Muscle of arm (tissue), 12 donors: Measurements from ENCODE around the gene PDZD2. TPM values are rescaled to one million over a fixed set of nuclear protein-coding genes. Genes with fewer than 3 reads are reported as not detected.
"Not testable (repeated sequence)": the region's sequence is repeated elsewhere in the genome, so short reads cannot be mapped to it uniquely, and the experiment has no call there.

Experiments used
- DNase-seq: peaks from one replicate; pipeline ENCODE4 v3.0.0-alpha.2; 2013
- polyA plus RNA-seq, 12 donors: library from polyadenylated mRNA; unstranded; fragments of 120-200 nt; gene quantifications; one replicate each; pipeline ENCODE4 v1.2.1, GENCODE V29; 2013; ENCODE audit not compliant: insufficient read length in 12 of 12

The PDZD2 gene
- polyA plus RNA-seq, 12 donors: 5.0 to 28.2 (median 8.6) TPM; not detected in 1

- DNase-seq: not testable (repeated sequence)
Observed at GRCh38 chr5:32039133-32039532, 400.2 kb downstream of the PDZD2 start.

GRCh38 chr5:32039601-32040000 lies 400.7 kb downstream of the PDZD2 start:
- DNase-seq: not testable (repeated sequence)

GRCh38 chr5:32040181-32040695 lies 401.3 kb downstream of the PDZD2 start:
- not testable (repeated sequence) for DNase-seq

GRCh38 chr5:32042551-32042961 lies 403.6 kb downstream of the PDZD2 start:
- DNase-seq: no peak

DNA sequence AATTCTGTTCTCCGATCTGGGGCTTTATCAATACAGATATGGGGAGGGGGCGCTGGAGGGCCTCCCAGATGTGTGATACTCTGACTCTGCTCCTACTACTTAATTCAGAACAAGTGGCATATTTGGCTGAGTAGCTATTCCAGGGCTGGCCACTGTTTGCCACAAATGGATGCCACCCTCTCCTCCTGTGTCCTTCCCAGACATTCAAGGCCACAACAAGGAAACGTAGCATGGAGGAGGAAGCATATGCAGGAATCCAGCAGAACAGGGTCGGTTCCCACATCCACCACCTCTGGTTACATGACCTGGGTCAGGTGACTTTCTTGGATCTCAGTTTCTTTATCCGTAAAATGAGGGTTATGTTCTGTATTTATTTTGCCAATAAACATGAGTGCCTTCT lies 404.2 kb downstream of the PDZD2 start:
- no peak for DNase-seq

DNA sequence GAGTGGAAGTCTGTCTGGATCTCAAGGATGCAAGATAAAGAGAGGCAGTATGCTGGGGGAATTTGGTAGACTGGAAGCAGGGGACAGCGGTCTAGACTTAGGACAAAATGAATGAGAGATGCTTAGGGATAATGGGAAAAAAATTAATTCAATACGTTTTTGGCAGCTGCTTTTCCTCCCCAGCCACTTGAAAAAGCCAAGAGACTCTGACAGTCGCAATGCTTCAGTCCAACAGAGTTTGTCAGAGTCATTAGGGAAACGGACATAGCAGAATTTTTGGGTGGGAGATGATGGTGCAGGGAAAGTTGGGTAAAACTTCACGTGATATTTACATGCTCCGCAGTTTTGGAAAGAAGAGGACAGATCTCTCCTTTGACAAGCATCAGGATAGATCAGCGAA lies 405.5 kb downstream of the PDZD2 start:
- peak; percentile 46 for DNase-seq

DNA sequence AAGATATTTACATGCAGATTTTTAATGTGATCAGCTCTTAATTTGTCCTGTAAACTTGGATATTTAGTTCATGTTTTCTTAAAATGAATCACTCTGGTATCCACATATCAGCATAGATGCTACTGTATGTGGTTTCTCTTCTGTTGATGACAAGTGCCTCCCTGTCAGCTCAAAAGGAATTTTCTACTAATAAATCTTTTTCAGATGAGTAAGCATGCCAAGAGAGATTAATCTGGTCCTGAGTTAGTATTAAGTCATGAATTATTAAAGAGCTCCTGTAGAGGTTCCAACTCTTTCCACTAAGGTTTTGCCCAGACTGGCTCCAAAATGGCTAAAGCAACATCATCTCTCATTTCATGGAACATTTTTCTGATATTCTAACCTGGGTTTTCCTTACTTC lies 406.0 kb downstream of the PDZD2 start:
- peak; percentile 49 for DNase-seq

GRCh38 chr5:32047056-32047455 lies 408.1 kb downstream of the PDZD2 start:
- DNase-seq: no peak

DNA sequence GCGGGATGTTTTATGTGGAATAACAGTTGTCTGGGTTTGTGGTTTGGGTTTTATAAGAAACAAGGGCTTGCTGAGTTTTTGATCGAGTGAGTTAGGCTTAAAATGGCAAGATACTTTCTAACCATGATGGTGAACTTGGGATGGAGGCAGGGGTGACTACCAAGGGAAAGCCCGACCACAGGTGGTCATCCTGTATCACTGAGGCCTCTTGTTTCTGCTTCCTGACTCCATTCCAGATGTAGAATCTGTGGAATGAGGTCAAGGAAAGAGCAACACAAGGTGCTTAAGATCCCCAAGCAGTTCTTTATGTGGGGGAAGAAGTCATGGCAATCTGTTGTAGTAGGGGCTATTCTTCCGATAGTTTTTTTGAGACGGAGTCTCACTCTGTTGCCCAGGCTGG lies 412.9 kb downstream of the PDZD2 start:
- DNase-seq: no peak

DNA sequence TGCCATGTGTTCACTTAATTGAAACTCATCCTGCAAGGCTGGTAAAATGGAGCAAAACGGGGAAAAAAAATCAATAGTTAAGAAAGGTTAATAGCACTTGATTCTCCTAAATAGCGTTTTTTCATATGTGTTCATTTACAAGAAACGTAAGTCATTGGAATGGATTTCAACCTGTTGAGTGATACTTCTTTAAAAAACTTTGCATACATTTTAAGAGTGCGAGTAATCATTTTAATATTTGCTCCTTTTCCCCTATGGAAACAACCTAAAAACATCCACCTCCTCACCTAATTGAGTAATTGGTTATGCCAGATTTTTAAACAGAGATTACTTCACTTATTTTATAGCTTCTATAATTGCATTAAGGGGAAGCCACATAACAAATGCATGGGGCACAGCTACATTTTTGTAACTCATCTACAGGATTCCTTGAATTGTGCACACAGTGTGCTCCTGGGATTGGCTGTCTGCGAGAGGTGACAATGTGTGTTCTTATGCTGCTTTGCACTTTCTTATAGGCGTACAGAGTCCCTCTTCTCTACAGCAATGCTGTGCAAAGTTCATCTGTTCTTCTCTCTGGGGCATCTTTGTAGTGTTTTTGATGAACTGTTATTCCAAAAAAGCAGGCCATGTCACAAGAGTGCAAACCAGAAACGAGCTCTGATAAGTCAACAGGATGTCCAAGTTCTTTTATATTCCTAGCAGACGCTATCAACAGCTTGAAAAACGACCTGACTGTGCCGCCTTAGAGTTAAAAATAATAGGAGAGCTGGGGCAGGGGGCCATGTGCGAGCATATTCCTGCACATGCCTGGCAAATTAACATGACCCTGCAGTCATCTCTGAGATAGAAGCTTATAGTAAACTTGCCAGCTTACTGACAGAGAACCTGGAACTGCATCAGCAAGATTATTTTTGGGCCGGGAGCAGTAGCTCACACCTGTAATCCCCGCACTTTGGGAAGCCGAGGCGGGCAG lies 417.2 kb downstream of the PDZD2 start:
- no peak for DNase-seq

- no peak for DNase-seq
Observed at GRCh38 chr5:32057187-32058096, 418.5 kb downstream of the PDZD2 start.

GRCh38 chr5:32058101-32058500 lies 419.2 kb downstream of the PDZD2 start:
- DNase-seq: no peak

DNA sequence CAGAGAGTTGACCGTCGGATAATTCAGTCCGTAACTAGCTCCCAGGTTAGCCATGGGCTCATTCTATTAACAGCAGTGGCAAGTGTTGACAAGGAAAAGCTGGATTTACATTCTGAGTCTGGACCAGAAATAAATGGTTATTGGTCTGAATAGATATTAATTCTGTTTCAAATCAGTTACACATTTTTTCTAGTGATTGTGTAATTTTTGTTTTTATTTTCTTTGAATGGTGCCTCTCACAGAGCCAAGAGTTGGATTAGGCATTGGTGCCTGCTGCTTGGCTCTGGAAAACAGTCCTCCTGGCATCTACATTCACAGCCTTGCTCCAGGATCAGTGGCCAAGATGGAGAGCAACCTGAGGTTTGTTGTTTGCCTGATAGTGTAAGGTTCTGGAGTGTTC lies 420.1 kb downstream of the PDZD2 start:
- DNase-seq: no peak

- DNase-seq: no peak
Observed at GRCh38 chr5:32059761-32060530, 421.0 kb downstream of the PDZD2 start.

GRCh38 chr5:32061236-32061635 lies 422.3 kb downstream of the PDZD2 start:
- DNase-seq: no peak

- no peak for DNase-seq
Observed at GRCh38 chr5:32066448-32066847, 427.5 kb downstream of the PDZD2 start.

DNA sequence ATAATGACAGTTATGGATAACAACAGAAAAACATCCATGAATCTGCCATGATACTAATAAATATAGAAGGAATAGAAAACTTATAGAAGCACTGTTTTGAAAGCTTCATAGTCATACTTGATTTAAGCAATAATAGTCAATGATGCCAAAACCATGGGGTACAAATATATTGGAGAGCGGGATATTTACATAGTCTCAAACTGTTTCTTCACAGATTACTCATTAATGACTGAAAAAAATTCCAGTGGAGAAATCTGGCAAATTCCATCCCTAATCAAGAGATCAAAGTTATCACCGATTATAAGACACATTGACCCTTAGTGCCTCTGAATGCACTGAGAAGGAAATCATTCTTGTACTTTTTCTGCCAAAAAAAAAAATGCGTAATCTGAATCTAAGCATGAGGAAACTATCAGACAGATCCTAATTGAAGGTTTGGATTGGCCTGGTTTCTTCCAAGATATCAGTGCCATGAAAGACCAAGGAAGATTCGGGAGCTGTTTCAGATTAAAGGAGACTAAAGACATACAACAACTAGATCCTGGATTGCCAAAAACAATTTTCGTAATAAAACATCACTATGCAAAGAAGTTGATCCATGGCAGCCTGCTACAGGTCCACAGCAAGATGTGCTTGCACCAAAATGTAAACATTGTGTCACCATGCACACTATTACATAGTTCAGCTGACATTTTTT lies 429.0 kb downstream of the PDZD2 start:
- no peak for DNase-seq

DNA sequence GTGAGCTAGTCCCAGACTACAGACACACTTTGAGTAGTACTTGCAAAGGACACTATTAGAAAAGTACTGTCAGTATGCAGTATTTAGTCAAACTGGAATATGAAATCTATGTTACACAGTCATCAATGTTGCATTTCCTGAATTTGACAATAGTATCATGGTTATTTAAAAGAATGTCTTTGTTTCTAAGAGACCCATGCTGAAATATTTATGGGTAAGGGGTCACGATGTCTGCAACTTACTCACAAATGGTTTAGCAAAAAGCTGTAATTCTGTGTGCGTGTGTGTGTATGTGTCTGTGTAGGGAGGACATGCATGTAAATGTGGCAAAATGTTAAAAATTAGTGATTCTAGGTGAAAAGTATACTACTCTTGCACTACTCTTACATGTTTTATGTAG lies 429.6 kb downstream of the PDZD2 start:
- DNase-seq: no peak

- no peak for DNase-seq
Observed at GRCh38 chr5:32069396-32069795, 430.5 kb downstream of the PDZD2 start.

- no peak for DNase-seq
Observed at GRCh38 chr5:32071351-32071944, 432.5 kb downstream of the PDZD2 start.
